H1 (cell line): ENCODE results near the gene TPSB2. TPM values are rescaled to one million over a fixed set of nuclear protein-coding genes. Genes with fewer than 3 reads are reported as not detected.

ENCODE experiments used
- ASH2L ChIP-seq: fragments of 200-600, 300-600 bp; sonication (generic); IDR thresholded peaks from one replicate; pipeline ENCODE4 v1.7.1; 2017; ENCODE audit warnings: low read length
- CHD2 ChIP-seq: IDR thresholded peaks from 2 replicates; pipeline ENCODE4 v1.6.1; 2012; ENCODE audit warnings: low read length, improper control_type of control experiment
- CHD7 ChIP-seq: fragments of 300-600 bp; sonication (generic); IDR thresholded peaks from 2 replicates; pipeline ENCODE4 v1.7.1; 2012; ENCODE audit warnings: low read length, moderate library complexity, mild to moderate bottlenecking, inconsistent platforms; ENCODE audit not compliant: insufficient replicate concordance
- HDAC6 ChIP-seq: IDR thresholded peaks from one replicate; pipeline ENCODE4 v1.7.1; 2012; ENCODE audit warnings: low read depth, mild to moderate bottlenecking, inconsistent platforms, low read length, moderate library complexity
- JUN ChIP-seq: IDR thresholded peaks from 2 replicates; pipeline ENCODE4 v1.6.1; 2011; ENCODE audit warnings: low read depth, mild to moderate bottlenecking, improper control_type of control experiment, low read length
- KDM5A ChIP-seq: fragments of 200-600 bp; IDR thresholded peaks from 2 replicates; pipeline ENCODE4 v1.7.1; 2012; ENCODE audit warnings: mild to moderate bottlenecking, low read length, inconsistent platforms, mixed read lengths
- POLR2AphosphoS5 ChIP-seq: IDR thresholded peaks from 2 replicates; pipeline ENCODE4 v1.6.1; 2011; ENCODE audit warnings: low read depth, low read length
- RNF2 ChIP-seq: fragments of 200-900, 300-1000 bp; sonication (generic); IDR thresholded peaks from 2 replicates; pipeline ENCODE4 v1.7.1; 2016; ENCODE audit warnings: borderline replicate concordance, low read depth, mild to moderate bottlenecking, antibody characterized with exemption, low read length; ENCODE audit not compliant: poor library complexity, severe bottlenecking; ENCODE audit errors: missing control alignments
- TBP ChIP-seq: IDR thresholded peaks from 2 replicates; pipeline ENCODE4 v1.6.1; 2011; ENCODE audit warnings: low read depth, low read length, improper control_type of control experiment
- YY1 ChIP-seq: IDR thresholded peaks from 2 replicates; pipeline ENCODE4 v1.6.1; 2011; ENCODE audit warnings: low read depth, mild to moderate bottlenecking, low read length
- polyA plus RNA-seq, 7 experiments: library from polyadenylated mRNA; depleted of rRNA in 3 of 7; stranded (reverse) in 5 of 7; unstranded in 2 of 7; fragments of >200 nt in 5 of 7; fragments of 200-250 nt in 2 of 7; gene quantifications; 1 replicate in 5 of 7; 2 replicates in 1 of 7; 4 replicates in 1 of 7; pipeline versions ENCODE4 v1.2.1 to v1.2.3, GENCODE V29; 2011 to 2013; ENCODE audit warnings: missing spikeins in 2 of 7, mixed read lengths in 2 of 7
- total RNA-seq: library from RNA; stranded (reverse); fragmentation: NEBNext Ultra II Directional; extraction: Animal tissue kit (Norgen Biotek cat#: 25700); gene quantifications from 2 replicates; pipeline ENCODE4 v1.2.1, GENCODE V29; 2021

The TPSB2 gene
- total and polyA plus RNA-seq, 2 of the 8 experiments (the other 6 are each of a cell fraction or from before 2014, with no cell fraction given) = 0.08 TPM; not detected in 1

DNA sequence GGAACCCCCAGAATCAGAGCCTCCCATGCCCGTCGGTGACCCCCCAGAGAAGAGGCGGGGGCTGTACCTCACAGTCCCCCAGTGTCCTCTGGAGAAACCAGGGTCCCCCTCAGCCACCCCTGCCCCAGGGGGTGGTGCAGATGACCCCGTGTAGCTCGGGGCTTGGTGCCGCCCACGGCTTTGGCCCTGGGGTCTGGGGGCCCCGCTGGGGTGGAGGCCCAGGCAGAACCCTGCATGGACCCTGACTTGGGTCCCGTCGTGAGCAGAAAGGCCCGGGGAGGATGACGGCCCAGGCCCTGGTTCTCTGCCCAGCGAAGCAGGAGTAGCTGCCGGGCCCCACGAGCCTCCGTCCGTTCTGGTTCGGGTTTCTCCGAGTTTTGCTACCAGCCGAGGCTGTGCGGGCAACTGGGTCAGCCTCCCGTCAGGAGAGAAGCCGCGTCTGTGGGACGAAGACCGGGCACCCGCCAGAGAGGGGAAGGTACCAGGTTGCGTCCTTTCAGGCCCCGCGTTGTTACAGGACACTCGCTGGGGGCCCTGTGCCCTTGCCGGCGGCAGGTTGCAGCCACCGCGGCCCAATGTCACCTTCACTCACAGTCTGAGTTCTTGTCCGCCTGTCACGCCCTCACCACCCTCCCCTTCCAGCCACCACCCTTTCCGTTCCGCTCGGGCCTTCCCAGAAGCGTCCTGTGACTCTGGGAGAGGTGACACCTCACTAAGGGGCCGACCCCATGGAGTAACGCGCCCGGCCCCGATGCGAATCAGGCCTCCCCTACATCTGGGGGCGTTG lies 8.9 kb downstream of the TPSB2 start (continued):
- TF ChIP-seq CHD7 = no peak
- no peak for TF ChIP-seq KDM5A
- TF ChIP-seq TBP = no peak
- no peak for TF ChIP-seq POLR2AphosphoS5
- TF ChIP-seq JUN = no peak
- no peak for TF ChIP-seq CHD2
- no peak for TF ChIP-seq HDAC6
- TF ChIP-seq RNF2 = no peak
- no peak for TF ChIP-seq YY1
- no peak for TF ChIP-seq ASH2L
